B cell (primary cell): ENCODE measurements around the gene ANK3.

Experiments
- CTCF ChIP-seq: fragments of 200-600 bp; IDR thresholded peaks from one replicate; pipeline ENCODE4 v1.8.0; 2022; ENCODE audit warnings: antibody characterized with exemption, mild to moderate bottlenecking
- EZH2 ChIP-seq: IDR thresholded peaks from 2 replicates; pipeline ENCODE4 v1.6.1; 2012; ENCODE audit warnings: borderline replicate concordance, low read depth, mild to moderate bottlenecking, moderate library complexity, low read length; ENCODE audit not compliant: insufficient read depth, poor library complexity, severe bottlenecking

GRCh38 chr10:60338786-60339185, 50.9 kb downstream of the ANK3 start:
- TF ChIP-seq EZH2 (no peak), CTCF (no peak)
